Neutrophil (primary cell): ENCODE results near the gene PLPP3.

ENCODE experiments used
- H3K27ac ChIP-seq: fragments of 200-600 bp; sonication (generic); 2 replicates; pipeline ENCODE4 v1.5.1; 2016; ENCODE audit warnings: mild to moderate bottlenecking, moderate library complexity
- H3K27me3 ChIP-seq: fragments of 200-600 bp; sonication (generic); 2 replicates; pipeline ENCODE4 v1.6.0; 2016; ENCODE audit warnings: mild to moderate bottlenecking
- H3K36me3 ChIP-seq: fragments of 200-600 bp; sonication (generic); 2 replicates; pipeline ENCODE4 v1.5.1; 2017
- H3K4me1 ChIP-seq, 2 experiments: fragments of 200-600 bp in 1 of 2; sonication (generic) in 1 of 2; 1 replicate in 1 of 2; 2 replicates in 1 of 2; pipeline versions ENCODE4 v1.5.1 to v1.6.1; 2013 to 2016; ENCODE audit warnings: low read depth in 1 of 2, low read length in 1 of 2, mild to moderate bottlenecking in 1 of 2, moderate library complexity in 1 of 2; ENCODE audit not compliant: control insufficient read depth in 1 of 2, insufficient read depth in 1 of 2
- H3K4me3 ChIP-seq, 2 experiments: fragments of 200-600 bp in 1 of 2; sonication (generic) in 1 of 2; 1 replicate in 1 of 2; 2 replicates in 1 of 2; pipeline ENCODE4 v1.5.1; 2013 to 2016; ENCODE audit warnings: low read depth in 1 of 2, low read length in 1 of 2, mild to moderate bottlenecking in 1 of 2, moderate library complexity in 1 of 2
- H3K9me3 ChIP-seq: fragments of 200-600 bp; sonication (generic); 2 replicates; pipeline ENCODE4 v1.5.1; 2016
- CTCF ChIP-seq: fragments of 200-600 bp; sonication (generic); IDR thresholded peaks from 2 replicates; pipeline ENCODE4 v1.5.1; 2016; ENCODE audit warnings: antibody characterized with exemption

PLPP3 gene

GRCh38 chr1:56534130-56534651 is 45.2 kb downstream of the PLPP3 start:
- peaks cover 12% of the 10 kb centered on the region for H3K36me3 ChIP-seq
- H3K27ac ChIP-seq, result no peak overlapping the region
- H3K4me3 ChIP-seq, result no peak overlapping the region
- H3K4me1 ChIP-seq, result no peaks in the 10 kb centered on the region
- no peaks in the 10 kb centered on the region for H3K27me3 ChIP-seq
- H3K9me3 ChIP-seq, result no peaks in the 10 kb centered on the region
- no peak for TF ChIP-seq CTCF

GRCh38 chr1:56533621-56534020 is 45.7 kb downstream of the PLPP3 start:
- no peaks in the 10 kb centered on the region for H3K9me3 ChIP-seq
- no peaks in the 10 kb centered on the region for H3K27me3 ChIP-seq
- H3K4me3 ChIP-seq, result no peak overlapping the region
- no peak for TF ChIP-seq CTCF
- H3K27ac ChIP-seq, result no peak overlapping the region
- H3K36me3 ChIP-seq, result peaks cover 12% of the 10 kb centered on the region
- no peaks in the 10 kb centered on the region for H3K4me1 ChIP-seq

- TF ChIP-seq CTCF, result no peak
- H3K4me3 ChIP-seq, result no peak overlapping the region
- peaks cover 12% of the 10 kb centered on the region for H3K36me3 ChIP-seq
- no peak overlapping the region for H3K27ac ChIP-seq
- no peaks in the 10 kb centered on the region for H3K9me3 ChIP-seq
- no peaks in the 10 kb centered on the region for H3K27me3 ChIP-seq
- H3K4me1 ChIP-seq, result no peaks in the 10 kb centered on the region
Observed at GRCh38 chr1:56533197-56533596, 46.2 kb downstream of the PLPP3 start.

GRCh38 chr1:56532350-56532683 is 47.0 kb downstream of the PLPP3 start:
- H3K27me3 ChIP-seq, result no peaks in the 10 kb centered on the region
- H3K36me3 ChIP-seq, result peaks cover 12% of the 10 kb centered on the region
- H3K9me3 ChIP-seq, result no peaks in the 10 kb centered on the region
- TF ChIP-seq CTCF, result no peak
- no peak overlapping the region for H3K4me3 ChIP-seq
- H3K27ac ChIP-seq, result no peak overlapping the region
- H3K4me1 ChIP-seq, result peaks cover 0 to under 1% of the 10 kb centered on the region in 2 experiments

GRCh38 chr1:56531624-56532349 is 47.6 kb downstream of the PLPP3 start:
- Histone ChIP-seq H3K27me3 (no peaks in the 10 kb centered on the region), H3K36me3 (peaks cover 12% of the 10 kb centered on the region), H3K9me3 (no peaks in the 10 kb centered on the region), H3K4me1 (peaks cover 4 to 6% of the 10 kb centered on the region in 2 experiments), H3K4me3 (no peak overlapping the region), H3K27ac (no peak overlapping the region)
- no peak for TF ChIP-seq CTCF
